ENCODE data around the gene STMN3. TPM values are rescaled to one million over a fixed set of nuclear protein-coding genes. Genes with fewer than 3 reads are reported as not detected.

The STMN3 gene
- 1 to 10 TPM; 2.4 to 6.4 (median 4.7) TPM for total RNA-seq

GRCh38 chr20:63653041-63653973, at the start of gene STMN3:
STMN3 (minus strand) TSS chr20:63653424; CDS start chr20:63653345, 79 bp downstream.
- TF ChIP-seq CTCF (IDR thresholded peaks at IDR 0.05; ENCODE audit: low read depth): no peak

- TF ChIP-seq CTCF (IDR thresholded peaks at IDR 0.05; ENCODE audit: low read depth): no peak
These were observed 48.9 kb upstream of the STMN3 start for GRCh38 chr20:63702036-63702665.

- no peak for TF ChIP-seq CTCF (IDR thresholded peaks at IDR 0.05; ENCODE audit: low read depth)
These were observed 48.3 kb upstream of the STMN3 start for GRCh38 chr20:63701329-63702035.

- no peak for TF ChIP-seq CTCF (IDR thresholded peaks at IDR 0.05; ENCODE audit: low read depth)
These were observed 47.8 kb upstream of the STMN3 start for GRCh38 chr20:63701051-63701328.

- no peak for TF ChIP-seq CTCF (IDR thresholded peaks at IDR 0.05; ENCODE audit: low read depth)
These were observed 47.2 kb upstream of the STMN3 start for GRCh38 chr20:63700199-63701050.

- TF ChIP-seq CTCF (IDR thresholded peaks at IDR 0.05; ENCODE audit: low read depth): no peak
These were observed 46.4 kb upstream of the STMN3 start for GRCh38 chr20:63699466-63700198.
